GM21526 (cell line): ENCODE measurements around the gene PNRC1.
"Not testable (repeated sequence)": the region's sequence is repeated elsewhere in the genome, so short reads cannot be mapped to it uniquely, and the experiment has no call there.

Experiments
- ATAC-seq: cut with Tn5 transposase; IDR thresholded peaks from one replicate; pipeline ENCODE4 v1.9.1; 2021; ENCODE audit warnings: moderate library complexity; ENCODE audit not compliant: unreplicated experiment, low FRiP score

PNRC1 gene

DNA sequence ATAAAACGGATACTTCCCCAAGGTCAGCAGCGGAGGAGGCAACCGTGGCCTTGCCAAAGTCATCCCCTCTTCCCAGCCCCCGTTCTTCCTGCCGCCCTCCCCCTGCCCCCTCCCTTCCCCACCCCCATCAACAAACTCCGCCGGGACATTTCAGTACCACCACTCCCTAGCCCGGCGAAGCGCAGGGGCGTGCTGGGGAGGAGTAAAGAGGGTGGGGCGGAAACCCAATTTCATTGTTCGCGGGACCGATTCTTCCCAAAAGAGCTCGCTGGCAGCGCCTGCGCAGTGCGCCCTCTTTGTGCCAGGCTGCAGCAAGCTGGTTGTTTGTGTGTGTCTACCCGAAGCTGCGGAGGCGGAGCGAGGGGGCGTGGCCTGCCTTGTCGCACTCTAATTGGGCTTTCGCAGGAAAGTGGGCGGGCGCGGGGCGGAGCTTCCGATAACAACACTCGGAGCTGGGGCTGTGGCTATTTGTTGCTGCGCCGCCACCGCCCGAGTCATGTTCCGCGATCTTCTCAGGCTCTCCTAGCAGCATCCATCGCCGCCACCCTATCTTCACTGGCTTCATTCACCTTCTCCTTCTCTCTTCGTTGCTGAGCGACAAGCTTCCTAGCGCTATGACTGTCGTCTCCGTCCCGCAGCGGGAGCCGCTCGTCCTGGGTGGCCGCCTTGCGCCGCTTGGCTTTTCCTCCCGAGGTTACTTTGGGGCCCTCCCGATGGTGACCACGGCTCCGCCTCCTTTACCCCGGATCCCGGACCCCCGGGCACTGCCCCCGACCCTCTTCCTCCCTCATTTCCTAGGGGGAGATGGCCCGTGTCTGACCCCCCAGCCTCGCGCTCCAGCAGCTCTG is at the start of gene PNRC1:
PNRC1 (plus strand) TSS at position 471 of the 848 bp plus-strand sequence; CDS start at position 615, 144 bp downstream.
- ATAC-seq = peak; percentile 62

DNA sequence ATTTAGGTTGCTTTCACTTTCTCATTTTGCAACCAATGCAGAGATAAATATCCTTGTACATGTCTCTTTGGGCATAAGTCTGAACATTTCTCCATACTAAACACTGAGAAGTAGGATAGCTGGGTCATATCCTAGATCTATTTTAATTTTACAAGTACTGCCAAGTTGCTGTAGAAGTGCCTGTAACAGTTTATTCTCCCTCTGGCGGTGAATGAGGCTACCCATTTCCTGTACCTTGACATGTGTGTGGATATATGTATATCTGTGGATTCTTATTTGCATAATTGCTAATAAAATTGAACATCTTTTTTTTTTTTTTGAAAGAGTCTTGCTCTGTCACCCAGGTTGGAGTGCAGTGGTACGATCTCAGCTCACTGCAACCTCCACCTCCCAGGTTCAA is 48.0 kb upstream of the PNRC1 start:
- ATAC-seq = no peak

DNA sequence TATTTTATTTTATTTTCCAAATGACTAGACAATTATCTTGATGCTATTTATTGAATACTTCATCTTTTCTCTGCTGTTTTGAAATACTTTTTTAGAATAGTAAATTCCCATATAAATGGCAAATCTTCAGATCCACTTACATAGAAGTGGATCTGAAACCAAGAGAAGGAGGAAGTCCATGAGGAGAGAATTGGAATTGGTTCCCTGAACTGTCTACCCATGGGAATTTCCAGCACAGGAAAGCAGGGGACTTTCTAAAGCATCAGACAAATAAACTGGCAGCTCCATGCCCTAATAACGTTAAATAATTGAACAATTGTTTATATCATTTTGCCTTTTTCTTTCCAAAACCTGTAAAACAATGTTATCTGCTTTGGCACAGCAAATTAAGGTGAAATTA is 47.1 kb upstream of the PNRC1 start:
- ATAC-seq = no peak

DNA sequence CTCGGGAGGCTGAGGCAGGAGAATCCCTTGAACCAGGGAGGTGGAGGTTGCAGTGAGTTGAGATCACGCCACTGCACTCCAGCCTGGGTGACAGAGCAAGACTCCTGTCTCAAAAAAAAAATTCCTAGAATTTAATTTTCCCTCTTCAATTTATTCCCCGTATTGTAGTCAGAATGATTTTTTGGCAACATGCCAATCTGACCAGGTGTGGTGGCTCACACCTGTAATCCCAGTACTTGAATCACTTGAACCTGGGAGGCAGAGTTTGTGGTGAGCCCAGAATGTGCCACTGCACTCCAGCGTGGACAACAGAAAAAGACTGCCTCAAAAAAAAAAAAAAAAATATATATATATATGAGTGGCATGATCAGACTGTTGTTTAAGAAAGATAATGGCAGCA is 46.4 kb upstream of the PNRC1 start:
- not testable (repeated sequence) for ATAC-seq

DNA sequence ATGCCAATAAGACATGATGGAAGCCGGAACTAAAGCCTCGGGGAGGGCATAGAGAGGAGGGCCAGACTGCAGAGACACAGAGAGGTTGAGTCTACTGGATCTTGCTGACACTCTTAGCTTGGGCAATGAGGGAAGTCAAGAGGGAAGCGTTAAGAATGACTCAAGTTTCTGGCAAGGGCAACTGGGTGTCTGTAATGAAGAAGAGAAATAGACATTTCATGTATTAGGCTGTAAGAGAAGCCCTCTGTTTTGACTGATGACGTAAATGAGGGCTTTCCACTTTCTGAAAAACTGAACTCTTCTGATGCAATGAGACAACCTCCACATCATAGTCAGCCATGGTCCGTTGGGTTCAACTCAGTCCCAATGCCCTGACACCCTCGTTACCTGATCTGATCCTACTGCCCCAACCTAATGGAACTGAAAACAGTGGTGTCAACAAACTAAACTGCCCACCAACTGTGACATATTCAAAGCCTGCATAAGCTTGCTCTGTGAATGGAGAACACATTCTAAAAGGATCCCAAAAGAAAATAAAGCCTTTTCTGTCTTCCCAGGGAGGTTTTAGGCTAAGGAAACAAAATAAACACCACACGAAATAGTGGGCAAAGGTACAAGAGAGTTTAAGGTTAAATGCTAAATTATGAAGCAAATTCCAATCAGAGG is 45.8 kb upstream of the PNRC1 start:
- ATAC-seq = no peak

DNA sequence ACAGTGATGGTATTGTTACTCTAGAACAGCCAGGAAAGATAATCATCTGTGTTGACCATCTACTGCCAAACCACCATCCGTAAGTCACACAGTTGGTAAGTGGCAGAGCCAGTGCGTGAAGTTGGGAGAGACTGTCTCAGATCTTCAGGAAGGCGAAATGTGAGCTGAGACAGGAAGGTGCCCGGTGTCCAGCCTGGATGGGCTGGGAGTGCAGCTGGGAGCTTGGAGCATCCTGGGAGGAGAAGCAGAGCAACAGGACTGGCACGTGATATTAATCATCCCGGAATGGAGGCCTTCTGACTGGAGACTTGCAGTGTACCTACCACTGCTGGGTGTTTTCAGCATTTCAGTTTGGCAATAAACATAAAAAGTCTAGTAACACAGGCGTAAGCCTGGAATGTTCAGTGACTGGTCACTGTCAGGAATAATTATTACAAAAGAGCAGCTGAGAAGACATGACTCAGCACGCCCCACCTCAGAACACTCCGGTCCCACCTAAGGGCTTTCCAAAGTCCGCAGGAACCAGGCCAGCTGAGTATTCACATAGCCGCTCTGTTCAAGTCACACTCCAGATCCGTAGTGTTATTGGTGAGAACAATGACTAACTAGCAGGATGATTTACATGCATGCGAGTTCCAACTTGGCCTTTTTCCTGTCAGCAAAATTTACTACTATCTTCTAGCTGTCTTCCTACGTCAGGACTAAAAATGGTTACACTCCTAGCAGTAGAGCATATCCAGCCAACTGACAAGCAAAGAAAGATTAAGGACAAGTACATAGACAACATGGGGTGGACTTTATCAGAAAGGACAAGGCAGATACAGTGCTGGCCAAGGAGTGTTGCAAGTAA is 45.1 kb upstream of the PNRC1 start:
- ATAC-seq = no peak

DNA sequence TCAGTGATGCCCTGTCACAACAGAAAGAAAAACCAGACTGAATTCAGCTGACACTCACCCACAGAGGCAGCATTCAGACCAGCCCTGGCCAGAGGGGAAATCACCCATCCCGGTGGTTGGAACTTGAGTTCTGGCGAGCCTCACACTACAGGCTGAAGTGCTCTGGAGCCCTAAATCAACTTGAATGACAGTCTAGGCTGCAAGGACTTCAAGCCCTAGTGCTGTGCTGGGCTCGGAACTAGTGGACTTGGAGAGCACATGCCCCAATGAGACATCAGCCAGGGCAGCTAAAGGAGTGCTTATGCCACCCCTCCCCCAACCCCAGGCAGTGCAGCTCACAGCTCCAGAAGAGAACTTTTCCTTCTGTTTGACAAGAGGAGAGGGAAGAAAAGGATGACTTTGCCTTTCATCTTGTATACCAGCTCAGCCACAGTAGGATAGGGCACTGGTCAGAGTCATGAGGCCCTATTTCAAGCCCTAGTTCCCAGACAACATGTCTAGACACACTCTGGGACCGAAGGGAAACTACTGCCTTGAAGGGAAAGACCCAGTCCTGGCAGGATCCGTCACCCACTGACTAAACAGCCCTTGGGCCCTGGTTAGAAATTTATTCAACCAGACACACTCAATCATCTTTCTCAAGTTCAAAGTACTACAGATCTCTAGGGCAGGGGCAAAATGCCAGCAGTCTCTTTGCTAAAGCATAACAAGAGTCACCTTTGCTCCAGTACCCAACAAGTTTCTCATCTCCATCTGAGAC is 43.2 kb upstream of the PNRC1 start:
- ATAC-seq = no peak

DNA sequence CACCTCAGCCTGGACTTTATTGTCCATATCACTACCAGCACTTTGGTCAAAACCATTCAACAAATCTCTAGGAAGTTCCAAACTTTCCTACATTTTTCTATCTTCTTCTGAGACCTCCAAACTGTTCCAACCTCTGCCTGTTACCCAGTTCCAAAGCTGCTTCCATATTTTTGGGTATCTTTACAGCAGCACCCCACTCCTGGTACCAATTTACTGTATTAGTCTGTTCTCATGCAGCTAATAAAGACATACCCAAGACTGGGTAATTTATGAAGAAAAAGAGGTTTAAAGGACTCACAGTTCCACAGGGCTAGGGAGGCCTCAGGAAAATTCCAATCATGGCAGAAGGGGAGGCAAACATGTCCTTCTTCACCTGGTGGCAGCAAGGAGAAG is 42.7 kb upstream of the PNRC1 start:
- not testable (repeated sequence) for ATAC-seq

DNA sequence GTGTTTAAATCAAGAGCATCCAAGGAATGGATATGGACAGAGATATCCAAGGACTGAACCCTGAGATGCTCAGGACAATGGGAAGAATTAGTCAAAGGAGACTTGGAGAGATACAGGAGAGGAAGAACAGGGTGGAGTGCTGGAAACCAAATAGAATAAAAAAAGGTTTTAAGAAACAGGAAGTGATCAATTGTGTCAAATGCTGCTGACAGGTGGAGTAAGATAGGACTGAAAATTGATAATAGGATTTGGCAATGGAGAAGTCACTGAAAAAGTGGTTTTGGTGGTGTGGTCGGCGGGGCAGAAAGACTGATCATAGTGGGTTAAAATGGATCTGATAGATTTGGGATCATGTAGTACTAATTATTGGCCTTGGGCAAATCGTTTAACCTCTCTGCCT is 37.9 kb upstream of the PNRC1 start:
- no peak for ATAC-seq

DNA sequence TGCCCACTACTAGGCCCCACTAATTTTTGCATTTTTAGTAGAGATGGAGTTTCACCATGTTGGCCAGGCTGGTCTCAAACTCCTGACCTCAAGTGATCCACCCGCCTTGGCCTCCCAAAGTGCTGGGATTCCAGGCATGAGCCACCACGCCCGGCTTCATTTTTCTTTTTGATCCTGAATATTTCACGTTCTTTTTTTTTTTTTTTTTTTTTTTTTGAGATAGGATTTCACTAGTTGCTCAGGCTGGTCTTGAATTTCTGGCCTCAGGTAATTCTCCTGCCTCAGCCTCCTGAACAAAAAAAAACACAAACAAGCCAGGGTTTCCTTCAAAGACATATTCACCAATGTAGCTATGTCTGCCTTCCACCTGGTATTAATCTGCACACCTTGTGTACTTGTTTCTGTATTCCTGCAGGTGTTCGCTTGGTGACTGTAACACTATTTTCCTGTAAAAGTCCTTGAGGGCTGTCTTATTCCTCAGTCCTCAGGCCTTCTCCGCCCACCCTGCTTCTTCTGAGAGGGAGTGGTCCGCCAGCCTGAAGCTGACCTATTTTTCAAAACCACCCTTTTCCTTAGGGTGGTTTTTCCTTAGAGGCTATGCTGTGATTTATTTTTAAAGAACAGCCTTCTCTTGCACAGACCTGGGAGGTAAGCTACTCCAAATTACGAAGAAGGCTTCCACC is 36.1 kb upstream of the PNRC1 start:
- no peak for ATAC-seq

DNA sequence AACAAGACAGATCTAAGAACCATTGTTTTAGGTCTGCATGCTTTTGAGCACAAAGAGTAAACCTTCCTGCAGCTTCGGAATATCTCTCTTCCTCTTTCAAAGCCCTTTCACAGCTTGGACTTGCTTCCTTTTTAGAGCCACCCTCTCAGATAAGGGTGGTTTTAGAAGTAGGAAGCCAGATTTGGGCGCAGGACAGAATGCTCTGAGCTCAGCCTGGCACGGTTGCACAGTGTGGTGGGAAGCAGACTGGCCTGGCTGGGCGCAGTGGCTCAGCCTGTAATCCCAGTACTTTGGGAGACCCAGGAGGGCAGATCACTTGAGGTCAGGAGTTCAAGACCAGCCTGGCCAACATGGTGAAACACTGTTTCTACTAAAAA is 35.6 kb upstream of the PNRC1 start:
- ATAC-seq = no peak

DNA sequence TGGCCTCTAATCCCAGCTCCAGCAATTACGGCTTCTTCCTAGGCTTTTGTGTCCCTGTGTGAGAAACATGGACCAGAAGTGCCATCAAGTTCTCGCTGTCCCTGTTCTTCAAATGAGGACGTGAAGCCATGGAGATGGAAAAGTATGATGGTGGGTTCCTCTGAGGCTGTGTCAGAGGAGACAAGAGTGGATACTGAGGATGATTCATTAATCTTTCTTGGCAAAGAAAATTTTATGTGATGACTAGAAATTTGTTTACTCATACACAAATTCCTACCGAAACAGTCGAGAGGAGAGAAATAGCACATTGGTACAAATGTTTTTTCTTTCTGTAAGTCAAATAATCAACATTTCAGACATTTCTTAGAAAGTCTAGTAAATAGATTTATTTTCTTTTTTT is 35.0 kb upstream of the PNRC1 start:
- no peak for ATAC-seq

DNA sequence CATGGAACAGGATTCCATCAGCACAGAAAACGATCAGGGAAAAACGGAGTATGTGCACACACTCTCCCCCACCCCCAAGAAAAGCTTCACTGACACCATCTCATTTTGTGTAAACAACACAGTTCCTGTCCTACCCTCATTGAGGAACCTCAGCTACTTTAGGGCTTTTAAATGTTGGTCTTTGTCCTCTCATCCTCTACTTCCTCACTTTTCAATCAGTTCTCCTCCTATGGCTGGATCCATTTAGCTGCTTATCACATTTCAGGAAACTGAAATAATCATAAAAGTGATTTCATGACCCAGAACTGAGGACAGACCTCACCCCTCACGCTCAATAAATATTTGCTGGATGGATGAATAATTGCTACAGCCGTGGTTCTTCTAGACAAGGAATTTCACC is 33.1 kb upstream of the PNRC1 start:
- ATAC-seq = no peak

DNA sequence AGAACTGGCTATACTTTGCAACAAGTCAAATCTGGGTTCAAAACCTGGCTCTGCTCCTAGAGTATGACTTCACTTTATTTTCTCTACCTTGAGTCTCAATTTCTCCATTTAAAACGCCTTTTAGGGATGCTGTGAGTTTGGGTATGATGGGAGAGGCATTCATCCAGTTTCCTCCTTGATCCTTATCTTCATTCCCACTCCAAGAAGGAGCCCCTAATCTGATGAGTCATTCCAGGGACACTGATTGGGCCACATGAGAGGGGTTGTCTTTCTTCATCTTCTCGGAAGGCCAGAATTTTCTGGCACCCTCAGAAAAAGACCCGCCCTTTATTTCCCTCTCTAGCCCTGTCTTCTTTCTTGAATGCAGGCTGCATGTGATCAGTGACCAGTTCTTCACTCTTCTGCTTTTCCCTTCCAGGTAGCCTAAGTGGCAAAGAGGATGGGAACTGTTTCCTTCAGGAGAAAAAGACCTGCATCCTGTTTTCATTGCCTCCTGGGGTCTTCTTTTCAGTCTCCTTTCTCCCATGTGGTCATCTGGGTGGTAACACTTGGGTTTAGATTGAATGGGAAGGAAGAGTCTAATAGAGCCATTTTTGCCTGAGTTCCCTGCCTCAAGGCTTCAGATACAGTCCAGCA is 32.1 kb upstream of the PNRC1 start:
- no peak for ATAC-seq

DNA sequence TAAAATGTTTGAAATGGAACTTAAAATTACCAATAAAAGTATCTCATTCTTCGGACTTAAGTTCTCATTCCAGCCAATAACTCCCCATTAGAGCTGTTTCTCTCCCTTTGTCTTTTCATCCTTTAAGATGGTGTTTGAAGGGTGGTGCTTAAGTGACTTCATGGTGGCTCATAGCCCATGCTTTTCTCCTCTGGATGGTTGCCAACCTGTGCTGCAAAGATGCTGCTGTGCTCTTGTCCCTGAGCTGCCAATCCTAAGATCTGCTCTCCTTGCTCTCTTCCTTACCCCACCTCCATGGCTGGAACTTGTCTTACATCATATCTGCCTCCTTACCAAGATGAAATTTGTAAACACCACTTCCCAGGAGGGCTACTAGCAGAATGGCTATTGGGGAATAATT is 31.6 kb upstream of the PNRC1 start:
- ATAC-seq = no peak

DNA sequence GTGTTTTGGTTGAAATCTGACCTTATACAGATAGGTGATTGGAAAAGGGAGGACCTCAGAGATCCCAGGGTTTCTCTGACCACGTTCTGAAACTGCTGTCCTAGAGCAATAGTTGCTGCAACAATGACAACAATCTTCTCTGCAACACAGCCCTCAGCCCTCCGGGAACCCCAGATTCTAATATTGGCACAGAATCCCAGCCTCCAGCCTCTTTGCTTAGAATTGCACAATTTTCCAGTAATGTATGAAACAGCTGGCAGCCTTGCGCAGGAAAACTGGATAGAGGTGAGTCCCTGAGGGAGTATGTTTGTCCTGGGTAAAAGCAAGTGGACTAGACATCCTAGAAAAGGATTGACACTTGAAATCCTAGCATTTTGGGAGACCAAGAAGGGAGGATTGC is 30.4 kb upstream of the PNRC1 start:
- ATAC-seq = no peak

DNA sequence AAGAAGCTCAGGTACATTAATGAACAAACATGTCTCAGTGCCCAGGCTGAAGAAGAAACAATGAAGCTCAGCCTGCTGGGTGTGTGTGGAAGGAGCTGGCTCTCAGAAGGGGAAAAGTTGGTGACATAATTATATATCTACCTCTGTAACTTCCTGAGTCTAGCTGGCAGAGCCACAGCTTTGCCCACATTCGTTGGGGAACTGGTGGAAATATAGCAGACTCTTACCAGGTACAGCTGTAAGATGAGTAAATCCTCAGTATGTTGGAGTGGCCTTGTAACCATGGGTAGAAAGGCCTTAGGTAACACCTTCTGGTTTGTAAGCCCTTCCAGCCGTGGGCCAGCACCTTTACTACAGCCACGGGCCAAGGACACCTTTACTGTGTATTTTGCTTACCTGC is 29.9 kb upstream of the PNRC1 start:
- ATAC-seq = no peak

DNA sequence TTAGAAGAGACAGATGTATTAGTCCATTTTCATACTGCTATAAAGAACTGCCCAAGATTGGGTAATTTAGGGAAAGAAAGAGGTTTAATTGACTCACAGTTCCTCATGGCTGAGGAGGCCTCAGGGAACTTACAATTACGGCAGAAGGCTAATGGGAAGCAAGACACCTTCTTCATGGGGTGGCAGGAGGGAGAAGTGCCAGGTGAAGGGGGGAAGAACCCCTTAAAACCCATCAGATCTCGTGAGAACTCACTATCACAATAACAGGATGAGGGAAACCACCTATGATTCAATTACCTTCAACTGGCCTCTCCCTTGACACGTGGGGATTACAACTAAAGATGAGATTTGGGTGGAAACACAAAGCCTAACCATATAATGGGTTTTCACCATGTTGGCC is 28.9 kb upstream of the PNRC1 start:
- ATAC-seq = no peak

DNA sequence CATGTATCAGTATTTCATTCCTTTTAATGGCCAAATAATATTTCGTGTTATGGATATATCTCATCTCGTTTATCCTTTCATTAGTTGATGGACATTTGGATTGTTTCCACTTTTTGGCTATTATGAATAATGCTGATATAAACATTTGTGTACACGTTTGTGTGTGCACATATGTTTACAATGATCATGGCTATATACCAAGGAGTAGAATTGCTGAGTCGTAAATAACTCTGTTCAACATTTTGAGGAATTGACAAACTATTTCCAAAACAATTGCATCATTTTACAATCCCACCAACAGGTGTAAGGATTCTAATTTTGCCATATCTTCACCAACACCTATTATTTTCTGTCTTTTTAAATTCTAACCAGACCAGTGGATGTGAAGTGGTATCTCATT is 26.3 kb upstream of the PNRC1 start:
- ATAC-seq = no peak

DNA sequence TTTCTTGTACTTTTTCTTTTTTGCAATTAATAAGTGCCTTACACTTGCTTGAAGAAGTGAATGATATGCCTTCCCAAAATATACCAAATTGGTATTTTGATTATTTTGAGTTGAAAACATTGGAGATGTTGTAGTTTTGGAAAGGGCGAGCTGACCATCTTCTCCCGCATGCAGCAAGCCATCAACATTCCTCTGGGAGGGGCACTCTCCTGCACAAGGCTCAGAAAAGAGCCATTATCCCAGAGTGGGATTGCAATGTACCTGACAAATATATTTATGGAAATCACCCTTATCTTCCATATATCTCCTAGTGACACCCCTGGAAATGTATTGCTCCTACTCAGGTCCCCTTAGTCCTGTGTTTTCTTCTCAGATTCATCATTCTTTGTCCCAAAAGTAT is 22.8 kb upstream of the PNRC1 start:
- no peak for ATAC-seq
